ENCODE results near the gene CPT1A.
A peak's percentile ranks its signal among the peaks of the same experiment; 100 is the strongest.

The CPT1A gene

DNA sequence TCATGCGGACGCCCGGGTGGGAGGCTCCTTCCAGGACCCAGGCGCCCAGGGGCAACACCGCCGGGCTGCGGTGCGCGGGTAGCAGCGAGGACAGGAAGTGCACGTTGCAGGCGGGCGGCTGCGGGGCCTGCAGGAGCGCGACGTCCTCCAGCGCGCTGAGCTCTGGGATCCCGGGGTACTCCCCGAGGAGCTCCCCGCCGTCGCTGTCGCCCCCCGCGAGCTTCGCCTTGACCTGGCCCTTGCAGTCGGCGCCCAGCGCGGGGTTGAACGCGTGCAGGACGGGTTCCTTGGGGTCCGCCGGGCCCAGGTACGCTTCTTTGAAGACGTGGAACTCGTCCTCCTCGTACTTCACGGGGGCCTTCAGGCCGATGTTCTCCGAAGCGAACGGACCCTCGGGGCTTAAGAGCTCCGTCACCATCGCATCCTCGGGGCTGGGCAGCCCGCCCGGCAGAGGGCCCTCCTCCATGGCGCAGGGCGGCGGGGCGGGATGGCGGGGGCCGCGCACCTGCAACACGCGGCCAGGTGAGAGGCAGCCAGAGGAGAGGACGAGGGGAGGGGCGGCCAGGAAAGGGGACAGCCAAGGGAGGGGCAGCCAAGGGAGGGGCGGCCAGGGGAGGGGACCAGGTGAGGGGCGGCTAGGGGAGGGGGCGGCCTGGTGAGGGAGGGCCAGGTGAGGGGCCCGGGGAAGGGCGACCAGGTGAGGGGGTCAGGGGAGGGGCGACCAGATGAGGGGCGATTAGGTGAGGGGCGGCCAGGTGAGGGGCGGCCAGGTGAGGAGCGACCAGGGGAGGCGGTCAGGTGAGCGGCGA, 91.3 kb downstream of the CPT1A start:
- no peak for DNase-seq

DNA sequence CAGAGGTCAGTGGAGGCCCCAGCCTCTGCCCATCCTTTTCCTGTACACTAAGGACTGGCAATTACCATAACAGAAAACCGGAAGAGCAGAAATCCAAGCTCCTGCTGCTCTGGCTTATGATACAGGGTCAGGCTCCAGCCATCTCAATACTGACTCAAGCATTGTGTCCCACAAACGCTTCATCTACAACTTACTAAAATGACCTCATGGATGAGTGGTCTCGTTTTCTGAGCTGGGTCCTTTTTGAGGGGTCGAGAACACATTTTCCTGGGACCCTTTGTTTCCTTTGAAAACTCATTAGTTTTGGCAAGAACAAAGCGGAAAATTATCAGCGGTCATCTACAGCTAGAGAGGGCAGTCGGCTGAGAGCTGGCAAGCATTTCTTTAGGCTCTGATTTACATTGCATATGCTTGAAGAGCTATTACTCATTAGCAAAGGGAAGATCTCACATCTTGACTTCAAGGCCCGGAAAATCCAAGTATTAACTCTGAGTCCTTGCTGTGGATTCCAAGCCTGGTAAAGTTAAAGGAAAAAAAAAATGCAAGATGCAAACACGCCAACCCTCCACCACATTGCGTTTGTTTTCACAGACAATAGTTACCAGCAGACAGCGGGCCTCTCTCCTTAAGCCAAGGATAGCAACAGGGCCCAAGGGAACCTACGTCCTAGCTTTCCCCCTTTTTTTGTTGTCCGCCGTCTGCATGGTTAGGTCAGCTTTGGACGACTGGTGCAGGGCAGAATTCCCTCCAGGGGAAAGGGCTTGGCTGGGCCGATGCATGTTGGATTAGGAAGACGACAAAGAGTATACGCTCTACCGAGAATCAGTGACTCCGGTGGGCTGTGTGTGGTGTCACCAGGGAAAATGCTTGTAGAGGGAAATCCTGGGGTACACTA, 92.2 kb downstream of the CPT1A start:
- DNase-seq, result no peak

DNA sequence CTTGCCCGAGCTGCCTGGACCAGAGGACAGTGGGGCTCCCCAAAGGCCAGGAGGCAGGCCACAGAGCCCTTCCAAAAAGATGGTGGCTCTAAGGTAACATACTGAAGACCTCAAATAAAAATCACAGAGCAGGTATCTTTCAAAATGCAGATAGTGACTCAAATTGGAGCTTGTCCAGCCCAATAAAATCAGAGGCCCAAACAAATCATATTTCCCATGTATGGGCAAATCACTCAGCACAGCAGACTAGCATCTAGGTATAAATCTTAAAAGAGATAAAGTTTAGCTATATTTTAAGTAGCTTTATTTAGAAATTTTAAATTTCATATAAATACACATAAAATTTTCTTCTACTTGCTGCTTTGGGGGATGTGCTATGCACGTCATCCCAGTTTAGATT, 93.7 kb downstream of the CPT1A start:
- no peak for DNase-seq

DNA sequence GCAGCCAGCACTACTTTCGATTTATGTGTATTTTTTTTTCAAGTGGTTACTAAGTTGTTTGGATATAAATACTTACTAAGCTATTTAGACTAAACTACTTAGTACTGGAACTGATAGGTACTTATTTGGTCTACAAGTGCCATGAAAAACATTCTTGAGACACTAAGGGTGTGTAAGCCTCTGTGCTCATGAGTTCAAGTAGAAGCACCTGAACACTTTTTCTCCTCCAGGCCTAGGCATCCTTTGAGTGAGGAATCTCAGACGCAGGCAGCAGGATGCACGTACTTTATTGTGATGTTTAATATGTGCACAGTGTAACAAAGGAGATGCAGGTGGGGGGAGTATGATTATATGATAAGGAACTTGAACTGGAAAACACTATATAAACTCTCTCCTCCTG, 98.2 kb downstream of the CPT1A start:
- DNase-seq, result no peak

DNA sequence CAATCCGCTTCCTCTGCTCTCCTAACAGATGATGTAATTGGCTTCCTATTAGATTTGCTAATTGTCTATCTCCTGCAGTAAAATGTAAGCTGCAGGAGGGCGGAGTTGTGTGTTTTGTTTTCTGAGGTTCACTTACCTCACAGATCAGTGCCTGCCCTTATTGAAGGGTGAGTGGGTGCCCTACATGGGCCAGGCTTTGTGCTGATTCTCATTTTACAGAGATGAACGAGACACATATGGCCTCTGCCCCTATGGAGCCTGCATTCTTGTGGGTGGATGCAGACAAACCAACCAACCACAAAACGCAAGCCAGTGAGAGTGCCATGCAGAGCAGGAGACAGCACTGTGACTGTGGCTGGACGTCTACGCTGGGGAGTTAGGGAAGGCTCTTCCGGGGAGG, 100.3 kb downstream of the CPT1A start:
- DNase-seq, result no peak

DNA sequence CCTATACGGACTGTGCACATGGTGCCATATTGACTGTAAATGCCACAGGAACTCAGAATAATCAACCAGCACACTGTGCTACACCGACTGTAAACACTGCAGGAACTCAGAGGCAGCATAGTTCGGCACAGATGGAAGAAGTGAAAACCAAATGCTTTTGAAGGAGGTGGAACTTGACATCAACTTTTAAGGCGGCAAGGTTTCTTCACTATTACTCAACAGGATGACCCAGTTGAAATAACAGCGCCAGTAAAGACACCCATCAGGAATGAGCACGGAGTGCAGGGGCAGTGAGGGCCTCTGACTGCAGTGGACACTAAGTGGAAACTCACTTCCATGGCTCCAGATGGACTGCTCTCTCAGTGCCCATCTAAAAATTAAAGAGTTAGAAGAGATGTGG, 106.1 kb downstream of the CPT1A start:
- DNase-seq, result peak; percentile 41 to 43

DNA sequence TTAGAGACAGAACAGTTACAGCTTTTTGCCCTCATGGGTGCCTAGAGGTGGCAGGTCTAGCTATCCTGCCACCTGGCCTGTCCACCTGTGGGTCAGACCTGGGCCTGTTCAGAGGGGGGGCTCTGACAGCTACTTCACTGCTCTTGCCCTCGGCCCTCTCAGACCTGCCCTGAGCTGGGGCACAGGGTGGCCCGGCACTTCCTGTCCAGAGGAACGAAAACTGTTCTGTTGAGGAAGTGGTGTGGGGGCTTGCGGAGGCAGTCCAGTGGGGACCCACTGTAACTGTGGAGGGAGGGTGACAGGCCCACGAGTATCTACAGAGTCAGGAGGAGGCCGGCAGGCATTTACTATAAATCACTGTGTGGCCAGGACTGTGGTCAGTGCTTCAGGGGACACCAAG, 106.6 kb downstream of the CPT1A start:
- DNase-seq, result peak in 1 of 2 donors; percentile 8

DNA sequence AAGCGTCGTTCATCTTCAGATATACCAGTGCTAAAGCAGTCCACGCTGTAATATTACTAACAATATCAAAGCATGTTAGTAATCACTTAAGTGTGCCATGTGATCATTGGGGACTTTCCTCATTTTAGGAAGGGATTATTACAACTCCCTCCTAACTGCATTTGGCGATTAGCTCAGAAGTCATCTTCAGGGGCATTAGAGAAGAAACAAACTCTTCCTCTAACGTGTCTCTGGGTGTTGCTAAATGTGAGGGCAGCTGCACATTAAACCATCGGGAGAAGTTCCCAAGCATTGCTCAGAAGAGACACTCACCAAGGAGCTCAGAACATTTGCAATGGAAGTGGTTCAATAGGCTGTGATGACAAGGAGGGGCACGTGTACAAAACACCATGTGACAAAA, 107.6 kb downstream of the CPT1A start:
- peak; percentile 70 to 85 for DNase-seq

DNA sequence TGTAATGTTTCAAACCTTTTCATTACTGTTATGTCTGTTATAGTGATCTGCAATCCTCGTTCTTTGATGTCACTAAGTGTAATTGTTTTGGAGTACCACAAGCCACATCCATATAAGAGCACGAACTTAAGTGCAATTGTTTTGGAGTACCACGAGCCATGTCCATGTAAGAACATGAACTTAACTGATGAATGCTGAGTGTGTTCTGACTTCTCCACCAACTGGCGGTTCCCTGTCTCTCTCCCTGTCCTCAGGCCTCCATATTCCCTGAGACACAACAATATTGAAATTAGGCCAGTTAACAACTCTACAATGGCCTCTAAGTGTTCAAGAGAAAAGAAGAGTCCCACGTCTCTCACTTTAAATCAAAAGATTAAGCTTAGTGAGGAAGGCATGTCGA, 113.9 kb downstream of the CPT1A start:
- DNase-seq, result no peak

DNA sequence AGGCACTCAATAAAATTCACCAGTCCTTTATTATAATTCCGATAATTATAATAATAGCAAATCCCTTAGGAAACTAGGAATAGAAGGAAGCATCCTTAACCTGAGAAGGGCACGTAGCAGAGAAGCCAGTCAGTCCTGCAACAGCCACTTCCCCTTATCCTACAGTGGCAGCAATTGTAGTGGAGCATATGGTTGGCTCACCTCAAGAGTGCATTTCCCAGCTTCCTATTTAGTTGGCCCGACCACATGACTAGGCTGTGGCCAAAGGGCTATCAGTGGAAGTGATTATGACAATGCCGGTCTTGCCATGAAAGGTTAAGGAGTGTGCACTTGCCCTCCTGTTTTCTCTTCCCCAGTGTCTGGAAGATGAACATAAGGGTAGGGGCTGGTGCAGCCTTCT, 117.4 kb downstream of the CPT1A start:
- peak; percentile 45 to 55 for DNase-seq

DNA sequence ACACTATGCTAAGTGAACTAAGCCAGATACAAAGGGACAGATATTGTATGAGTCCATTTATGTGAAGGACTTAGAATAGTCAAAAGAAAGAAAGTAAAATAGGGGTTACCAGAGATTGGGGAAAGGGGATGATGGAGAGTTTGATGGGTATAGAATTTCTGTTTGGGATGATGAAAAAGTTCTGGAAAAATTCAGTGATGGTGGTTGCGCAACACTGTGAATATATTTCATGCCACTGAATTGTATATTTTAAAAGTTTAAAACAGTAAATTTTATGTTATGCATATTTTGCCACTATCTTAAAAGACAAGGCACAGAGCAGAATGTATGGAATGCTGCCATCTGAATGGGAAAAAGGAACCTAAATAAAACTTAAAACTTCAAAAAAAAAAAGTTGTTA, 119.6 kb downstream of the CPT1A start:
- no peak for DNase-seq

DNA sequence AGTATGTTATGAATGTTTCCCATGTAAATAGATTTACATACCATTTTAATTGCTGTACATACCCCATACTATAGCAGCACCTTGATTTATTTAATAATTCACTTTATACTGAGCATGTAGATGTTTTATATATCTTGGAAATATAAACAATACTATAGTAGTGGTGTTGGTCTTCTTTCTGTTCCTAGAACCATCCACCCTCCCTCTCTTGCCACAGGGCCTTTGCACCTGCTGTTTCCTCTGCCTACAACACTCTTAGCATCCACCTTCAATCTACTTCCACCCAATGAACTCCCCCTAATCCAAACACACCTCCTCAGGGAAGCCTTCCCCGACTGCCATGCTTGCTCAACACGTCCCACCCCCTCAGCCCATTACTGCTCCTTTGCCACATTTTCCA, 120.6 kb downstream of the CPT1A start:
- no peak for DNase-seq

DNA sequence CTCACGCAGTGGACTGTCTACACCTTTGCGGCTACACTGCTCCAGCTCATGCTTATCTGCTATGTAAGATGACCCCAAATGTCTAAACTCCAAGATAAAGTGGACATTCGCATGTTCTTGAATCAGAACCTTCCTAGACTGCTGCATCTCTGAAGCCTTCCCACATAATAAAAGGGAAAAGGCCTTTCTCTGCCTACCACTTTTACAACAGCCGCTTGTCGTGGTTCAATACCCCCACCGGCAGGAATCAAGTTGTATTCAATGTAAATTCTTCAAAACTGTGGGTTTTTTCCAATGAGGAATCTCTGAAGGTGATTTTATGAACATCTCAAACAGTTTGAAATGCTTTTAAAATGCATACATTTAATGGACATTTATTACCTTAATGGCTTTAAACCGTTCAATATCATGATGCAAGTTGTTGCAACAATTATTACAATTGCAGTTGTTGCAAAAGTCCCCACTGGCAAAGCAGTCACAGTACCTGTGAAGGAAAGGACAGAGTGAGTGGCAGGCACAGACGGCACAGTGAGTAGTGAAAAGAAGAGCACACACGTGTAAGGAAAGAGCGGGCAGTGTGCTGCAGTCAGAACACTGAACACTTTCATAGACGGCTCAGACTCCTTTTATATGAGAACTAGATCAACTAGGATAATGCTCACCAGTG, 126.1 kb downstream of the CPT1A start:
- no peak for DNase-seq

DNA sequence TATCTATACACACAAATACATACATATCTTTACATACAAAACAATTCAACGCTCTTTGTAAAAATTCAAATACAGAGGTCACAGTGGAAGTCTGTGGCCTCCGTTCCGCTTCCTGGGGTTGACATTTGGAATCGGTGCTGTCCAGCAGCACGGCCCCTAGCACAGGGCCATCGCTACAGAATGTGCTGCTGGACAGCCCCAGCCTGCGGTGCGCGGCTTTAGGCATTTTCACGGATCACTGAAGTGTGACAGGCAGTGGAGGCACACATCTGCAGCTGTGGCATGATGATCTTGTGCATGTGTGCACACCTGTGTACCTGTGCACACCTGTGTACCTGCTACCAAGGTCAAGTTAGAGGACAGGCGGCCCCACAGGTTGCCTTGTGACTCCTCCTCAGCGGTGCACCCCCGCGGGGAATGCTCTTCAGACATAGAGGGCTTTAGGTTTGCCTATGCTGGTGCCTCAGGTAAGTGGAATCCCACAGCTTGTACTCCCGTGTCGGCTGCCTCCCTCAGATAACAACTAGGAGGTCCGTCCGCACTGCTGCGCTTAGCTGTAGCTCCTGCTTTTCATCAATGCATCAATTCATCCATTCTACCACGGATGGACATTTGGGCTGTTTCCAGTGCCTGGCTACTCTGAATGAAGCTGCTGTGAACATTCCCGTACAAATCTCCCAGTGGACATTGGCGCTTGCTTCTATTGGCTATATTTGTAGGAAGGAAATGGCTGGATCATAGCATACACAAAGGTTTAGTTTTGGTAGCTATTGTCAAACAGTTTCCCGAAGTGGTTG, 127.5 kb downstream of the CPT1A start:
- DNase-seq, result no peak

DNA sequence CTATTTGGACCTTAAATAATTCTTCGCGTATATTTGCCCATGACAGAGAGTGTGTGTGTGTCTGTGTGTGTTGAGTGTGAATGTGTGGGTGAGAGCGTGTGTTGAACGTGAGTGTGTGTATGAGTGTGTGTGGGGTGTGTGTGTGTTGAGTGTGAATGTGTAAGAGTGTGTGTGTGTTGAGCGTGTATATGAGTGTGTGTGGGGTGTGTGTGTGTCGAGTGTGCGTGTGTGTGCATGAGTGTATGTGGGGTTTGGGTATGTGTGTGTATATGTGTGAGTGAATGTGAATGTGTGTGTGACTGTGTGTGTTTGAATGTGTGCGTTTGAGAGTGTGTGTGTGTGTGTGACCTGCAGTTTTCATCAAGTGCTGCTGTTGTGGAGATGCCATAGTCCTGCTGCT, 130.6 kb downstream of the CPT1A start:
- no peak for DNase-seq

DNA sequence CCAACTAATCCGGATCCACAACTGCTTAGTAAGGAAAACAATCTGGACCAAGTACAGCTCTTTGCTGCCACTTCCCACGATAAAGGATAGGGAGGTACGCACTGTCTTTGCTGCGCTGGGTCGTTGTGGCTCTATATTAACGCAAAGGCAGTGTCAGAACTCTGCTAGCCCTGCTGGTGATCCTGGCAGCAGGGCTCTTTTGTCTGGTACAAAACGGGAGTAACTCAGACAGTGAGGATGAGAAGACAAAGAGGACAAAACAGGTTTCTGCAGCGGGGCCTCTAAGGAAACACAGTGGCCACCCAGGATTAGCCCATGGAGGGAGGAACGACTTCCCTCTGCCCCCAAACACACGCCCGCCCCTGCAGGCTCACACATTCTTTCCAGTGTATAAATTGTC, 131.3 kb downstream of the CPT1A start:
- DNase-seq, result no peak

DNA sequence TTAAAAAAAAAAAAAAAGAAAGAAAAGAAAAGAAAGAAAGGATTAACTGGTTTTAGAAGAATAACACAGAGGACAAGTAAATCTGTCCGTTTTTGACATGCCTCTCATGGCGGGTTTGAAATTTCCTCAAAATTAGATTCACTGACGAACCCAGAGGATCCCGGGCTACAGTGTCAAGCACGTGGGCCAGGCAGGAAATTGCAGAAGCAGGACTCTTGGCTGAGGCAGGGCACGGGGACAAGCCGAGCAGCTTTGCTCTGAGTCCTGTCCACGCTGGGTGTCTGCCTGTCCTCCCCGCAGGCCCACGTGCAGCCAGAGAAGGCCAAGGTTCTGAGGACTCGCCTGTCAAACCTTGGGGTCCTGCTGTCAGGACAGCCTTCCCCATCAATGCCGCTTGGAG, 132.7 kb downstream of the CPT1A start:
- peak; percentile 4 to 39 for DNase-seq

DNA sequence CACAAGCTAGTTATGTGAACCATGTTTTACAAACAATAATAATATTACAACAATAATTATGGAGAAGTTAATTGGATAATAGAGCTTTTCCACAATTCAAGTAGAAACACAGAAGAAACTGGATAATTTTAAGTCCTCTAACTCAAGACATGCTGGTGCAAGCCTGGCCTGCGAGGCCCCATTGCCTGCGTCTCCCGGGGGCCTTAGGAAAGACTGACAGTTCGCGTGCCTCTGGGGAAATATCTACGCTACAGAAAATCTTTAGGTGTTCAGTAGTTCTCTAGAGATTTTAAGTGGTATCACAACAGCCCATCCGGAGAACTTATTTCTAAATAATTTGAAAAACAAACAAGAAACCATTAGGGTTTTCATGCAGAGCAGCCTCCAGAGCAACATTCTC, 134.2 kb downstream of the CPT1A start:
- DNase-seq, result no peak

DNA sequence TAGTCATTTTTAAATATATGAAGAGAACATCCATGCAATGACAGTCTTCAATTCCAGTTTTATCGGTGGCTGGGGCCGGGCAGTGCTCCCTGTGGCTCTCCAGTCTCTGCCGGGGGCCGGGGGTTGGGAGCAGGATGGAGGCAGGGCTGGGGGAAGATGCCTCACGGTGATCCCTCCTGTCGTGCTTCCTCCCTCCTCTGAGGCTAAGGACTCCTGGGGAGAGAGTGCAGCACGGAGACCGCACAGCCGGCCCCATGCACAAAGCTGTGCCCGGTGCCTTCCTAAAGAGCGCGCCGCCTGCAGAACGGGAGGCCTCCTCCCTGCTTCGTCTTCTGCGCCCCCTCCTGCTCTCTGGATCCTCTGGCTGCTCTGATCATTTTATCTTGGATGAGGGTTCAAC, 136.8 kb downstream of the CPT1A start:
- DNase-seq, result no peak

Measured in inflammatory macrophage treated with lipopolysaccharide for 1 hour (primary cell).